Sigmoid colon (tissue), 4 donors: ENCODE data around the gene EPAS1.

Experiments used
- EP300 ChIP-seq, 4 donors: sonication (generic); formaldehyde crosslinking; IDR thresholded peaks; one replicate each; pipeline ENCODE4 v1.6.1; 2017; ENCODE audit warnings: antibody characterized with exemption in 4 of 4
- POLR2A ChIP-seq, 2 donors: fragments of 450-650 bp; IDR thresholded peaks; one replicate each; pipeline ENCODE4 v1.6.1; 2016; ENCODE audit warnings: antibody characterized with exemption in 2 of 2, mild to moderate bottlenecking in 2 of 2, moderate library complexity in 2 of 2
- TF ChIP-seq, protein P1 (sequence below), 4 experiments: fragments of 450-650 bp in 3 of 4; fragments of 200-600 bp in 1 of 4; IDR thresholded peaks; one replicate each; pipeline ENCODE4 v1.5.1; 2016 to 2019; ENCODE audit warnings: antibody characterized with exemption in 4 of 4, mild to moderate bottlenecking in 3 of 4, moderate library complexity in 2 of 4

DNA sequence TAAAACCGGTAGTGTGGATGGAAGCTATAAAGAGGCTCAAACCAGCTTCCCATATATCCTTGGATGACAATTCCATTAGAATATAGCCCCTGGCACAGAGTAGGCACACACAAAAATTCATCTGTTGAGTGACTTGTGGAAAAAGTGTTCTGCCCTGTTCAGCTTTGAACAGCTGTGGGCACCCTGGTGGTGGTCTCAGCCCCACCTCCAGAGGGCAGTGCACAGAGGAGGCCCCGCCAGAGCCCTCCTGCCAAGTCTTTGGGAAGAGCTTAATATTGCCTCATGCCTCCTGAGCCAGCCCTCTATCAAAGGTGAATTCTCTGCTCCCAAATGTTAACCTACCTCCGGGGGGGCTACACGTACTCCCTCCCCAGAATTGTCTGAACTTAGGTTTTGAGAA is 30.4 kb downstream of the EPAS1 start:
- TF ChIP-seq POLR2A (IDR thresholded peaks at IDR 0.05): no peak
- TF ChIP-seq EP300 (IDR thresholded peaks at IDR 0.05): no peak
- TF ChIP-seq, protein P1, sequence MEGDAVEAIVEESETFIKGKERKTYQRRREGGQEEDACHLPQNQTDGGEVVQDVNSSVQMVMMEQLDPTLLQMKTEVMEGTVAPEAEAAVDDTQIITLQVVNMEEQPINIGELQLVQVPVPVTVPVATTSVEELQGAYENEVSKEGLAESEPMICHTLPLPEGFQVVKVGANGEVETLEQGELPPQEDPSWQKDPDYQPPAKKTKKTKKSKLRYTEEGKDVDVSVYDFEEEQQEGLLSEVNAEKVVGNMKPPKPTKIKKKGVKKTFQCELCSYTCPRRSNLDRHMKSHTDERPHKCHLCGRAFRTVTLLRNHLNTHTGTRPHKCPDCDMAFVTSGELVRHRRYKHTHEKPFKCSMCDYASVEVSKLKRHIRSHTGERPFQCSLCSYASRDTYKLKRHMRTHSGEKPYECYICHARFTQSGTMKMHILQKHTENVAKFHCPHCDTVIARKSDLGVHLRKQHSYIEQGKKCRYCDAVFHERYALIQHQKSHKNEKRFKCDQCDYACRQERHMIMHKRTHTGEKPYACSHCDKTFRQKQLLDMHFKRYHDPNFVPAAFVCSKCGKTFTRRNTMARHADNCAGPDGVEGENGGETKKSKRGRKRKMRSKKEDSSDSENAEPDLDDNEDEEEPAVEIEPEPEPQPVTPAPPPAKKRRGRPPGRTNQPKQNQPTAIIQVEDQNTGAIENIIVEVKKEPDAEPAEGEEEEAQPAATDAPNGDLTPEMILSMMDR (IDR thresholded peaks at IDR 0.05): no peak
